Astrocyte (in vitro differentiated cells and primary cell): ENCODE measurements around the gene JMJD1C.

Experiments
- CTCF ChIP-seq: IDR thresholded peaks from 2 replicates; pipeline ENCODE4 v1.5.1; 2011; ENCODE audit warnings: low read depth, mild to moderate bottlenecking, inconsistent platforms, low read length, moderate library complexity; ENCODE audit not compliant: insufficient read depth
- EZH2 ChIP-seq: IDR thresholded peaks from 2 replicates; pipeline ENCODE4 v1.6.1; 2012; ENCODE audit warnings: mild to moderate bottlenecking, low read length, inconsistent platforms; ENCODE audit not compliant: insufficient read depth

- no peak for TF ChIP-seq CTCF
- TF ChIP-seq EZH2: no peak
Observed at GRCh38 chr10:63260860-63261251, 204.9 kb downstream of the JMJD1C start.
